ENCODE data around the gene ARHGAP26.
A peak's percentile ranks its signal among the peaks of the same experiment; 100 is the strongest.
"Not testable (repeated sequence)": the region's sequence is repeated elsewhere in the genome, so short reads cannot be mapped to it uniquely, and the experiment has no call there.

ARHGAP26 gene

GRCh38 chr5:143072734-143073133 is 302.6 kb downstream of the ARHGAP26 start:
- DNase-seq, result no peak

- no peak for DNase-seq
These were observed 303.6 kb downstream of the ARHGAP26 start for GRCh38 chr5:143073766-143074165.

GRCh38 chr5:143074414-143074996 is 304.3 kb downstream of the ARHGAP26 start:
- DNase-seq, result no peak

- DNase-seq, result no peak
These were observed 306.2 kb downstream of the ARHGAP26 start for GRCh38 chr5:143076377-143076776.

GRCh38 chr5:143077453-143078103 is 307.4 kb downstream of the ARHGAP26 start:
- DNase-seq, result no peak

GRCh38 chr5:143078313-143078712 is 308.1 kb downstream of the ARHGAP26 start:
- no peak for DNase-seq

DNA sequence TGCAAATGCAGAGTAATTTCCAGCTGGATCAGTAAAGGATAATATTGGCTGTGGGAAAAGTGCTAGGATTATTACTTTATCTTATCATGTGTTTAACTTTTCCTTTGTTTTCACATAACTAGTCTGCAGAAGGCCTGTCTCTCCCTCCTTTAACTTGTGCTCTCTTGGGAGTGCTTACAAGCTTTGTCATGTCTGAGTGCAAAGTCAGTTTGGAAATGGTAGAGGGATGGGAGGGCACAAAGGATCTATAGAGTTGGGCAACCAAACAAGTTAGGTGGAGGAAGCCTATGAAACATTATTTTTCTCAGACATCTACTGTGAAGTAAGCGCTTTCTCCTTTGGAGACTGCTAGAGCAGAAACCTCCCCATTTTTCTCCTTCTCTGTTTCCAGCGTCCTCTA is 308.8 kb downstream of the ARHGAP26 start:
- no peak for DNase-seq

DNA sequence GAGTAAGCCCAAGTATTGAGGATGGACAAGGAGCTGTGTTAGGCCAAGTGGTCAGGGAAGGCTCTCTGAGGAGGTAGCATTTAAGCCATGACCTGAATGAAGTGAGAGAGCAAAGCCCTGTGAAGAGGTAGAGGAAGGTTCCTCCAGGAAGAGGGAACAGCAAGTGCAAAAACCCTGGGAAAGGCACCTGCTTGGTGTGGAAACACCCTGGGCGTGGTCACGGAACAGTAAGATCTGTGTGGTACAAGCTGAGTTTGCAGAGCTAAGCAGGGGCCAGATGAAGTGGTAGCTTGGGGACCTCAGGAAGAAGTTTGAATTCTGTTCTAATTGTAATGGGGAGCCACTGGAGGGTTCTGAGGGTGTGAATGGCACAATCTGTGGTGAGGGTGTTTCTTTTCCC is 310.2 kb downstream of the ARHGAP26 start:
- DNase-seq, result no peak

DNA sequence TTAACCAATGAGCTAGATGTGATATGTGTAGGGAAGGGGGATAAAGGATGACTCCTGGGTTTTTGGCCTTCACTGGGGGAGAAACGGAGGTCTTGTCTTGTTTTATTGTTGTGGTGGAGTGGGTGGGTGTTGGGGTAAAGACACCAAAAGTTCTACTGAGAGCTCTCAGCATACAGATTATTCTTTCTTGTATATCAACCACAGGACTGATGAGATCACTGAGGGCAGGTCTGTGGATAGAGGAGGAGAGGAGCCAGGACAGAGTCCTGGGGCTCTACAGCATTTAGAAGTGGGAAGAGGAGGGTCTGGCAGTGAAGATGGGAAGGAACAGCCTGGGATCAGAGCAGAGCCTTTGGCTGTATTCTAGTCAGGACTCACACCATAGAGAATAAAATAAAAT is 310.8 kb downstream of the ARHGAP26 start:
- no peak for DNase-seq

DNA sequence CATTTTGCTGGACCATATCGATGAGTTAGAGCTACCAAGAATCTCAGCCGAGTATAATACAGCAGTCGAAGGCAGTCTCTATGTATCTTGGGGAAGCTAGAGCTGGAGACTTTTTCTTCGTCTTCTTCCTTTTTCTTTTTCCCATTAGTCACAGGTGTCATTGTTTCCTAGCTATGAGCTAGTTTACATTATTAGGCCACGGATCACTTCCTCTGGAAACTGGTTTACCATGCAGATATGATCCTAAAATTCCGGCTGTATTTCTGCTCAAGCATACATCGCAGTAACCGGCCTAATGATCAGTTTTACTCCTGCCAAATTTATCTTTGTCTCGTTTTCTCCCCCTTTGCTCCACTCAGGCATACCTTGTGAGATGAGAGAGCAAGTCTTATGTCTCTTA is 312.8 kb downstream of the ARHGAP26 start:
- DNase-seq, result no peak

DNA sequence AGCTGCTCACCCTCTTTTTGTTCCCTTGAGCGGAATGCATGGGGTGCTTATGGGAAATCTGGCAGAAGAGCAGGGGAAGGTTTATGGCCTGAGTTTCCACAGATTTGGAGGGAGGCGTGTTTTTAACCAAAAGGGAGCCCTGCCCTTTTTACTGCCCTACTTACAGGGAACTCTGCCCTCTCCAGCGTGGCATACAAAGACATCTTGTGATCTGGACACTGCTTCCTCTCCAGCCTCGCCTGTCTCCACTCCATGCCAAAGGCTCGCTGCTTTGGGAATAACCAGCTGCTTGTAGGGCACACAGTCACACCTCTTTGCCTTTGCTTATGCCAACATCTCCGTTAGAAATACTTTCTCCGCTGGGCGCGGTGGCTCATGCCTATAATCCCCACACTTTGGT is 314.2 kb downstream of the ARHGAP26 start:
- no peak for DNase-seq

GRCh38 chr5:143085319-143085917 is 315.2 kb downstream of the ARHGAP26 start:
- no peak for DNase-seq

DNA sequence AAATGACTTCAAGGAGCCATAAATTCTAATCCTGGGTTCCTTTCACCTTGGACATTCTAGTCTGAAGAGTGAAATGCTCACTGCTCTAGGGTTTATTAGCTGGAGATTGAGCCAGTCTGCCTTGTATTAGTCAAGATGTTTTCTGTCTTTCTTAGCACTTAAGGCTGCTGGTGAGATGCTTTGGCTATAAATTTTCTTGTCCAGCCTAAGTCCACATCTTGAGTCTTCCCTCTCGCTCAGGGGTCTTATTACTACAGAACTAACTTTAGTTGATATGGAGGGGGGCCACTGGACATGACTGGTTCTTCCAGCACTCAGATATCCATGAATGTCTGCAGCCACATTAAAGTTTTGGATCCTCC is 316.4 kb downstream of the ARHGAP26 start:
- DNase-seq, result no peak

GRCh38 chr5:143086908-143087637 is 316.9 kb downstream of the ARHGAP26 start:
- no peak for DNase-seq

DNA sequence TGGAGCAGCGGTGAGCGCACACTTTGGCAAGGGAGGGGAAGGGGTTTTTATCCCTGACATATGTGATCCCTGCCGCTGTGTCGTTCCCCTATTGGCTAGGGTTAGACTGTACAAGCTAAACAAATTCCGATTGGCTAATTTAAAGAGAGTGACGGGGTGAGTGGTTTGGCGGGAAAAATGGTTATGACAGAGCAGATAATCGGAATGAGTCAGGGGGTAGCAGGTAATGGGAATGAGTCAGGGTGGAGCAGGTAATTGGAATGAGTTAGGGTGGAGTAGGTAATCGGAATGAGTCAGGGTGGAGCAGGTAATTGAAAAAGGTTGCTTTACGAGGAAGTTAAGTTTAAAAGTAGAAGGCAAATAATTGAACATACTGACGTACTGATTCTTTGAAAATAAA is 318.5 kb downstream of the ARHGAP26 start:
- DNase-seq, result not testable (repeated sequence)

GRCh38 chr5:143090044-143090443 is 319.9 kb downstream of the ARHGAP26 start:
- DNase-seq, result not testable (repeated sequence)

DNA sequence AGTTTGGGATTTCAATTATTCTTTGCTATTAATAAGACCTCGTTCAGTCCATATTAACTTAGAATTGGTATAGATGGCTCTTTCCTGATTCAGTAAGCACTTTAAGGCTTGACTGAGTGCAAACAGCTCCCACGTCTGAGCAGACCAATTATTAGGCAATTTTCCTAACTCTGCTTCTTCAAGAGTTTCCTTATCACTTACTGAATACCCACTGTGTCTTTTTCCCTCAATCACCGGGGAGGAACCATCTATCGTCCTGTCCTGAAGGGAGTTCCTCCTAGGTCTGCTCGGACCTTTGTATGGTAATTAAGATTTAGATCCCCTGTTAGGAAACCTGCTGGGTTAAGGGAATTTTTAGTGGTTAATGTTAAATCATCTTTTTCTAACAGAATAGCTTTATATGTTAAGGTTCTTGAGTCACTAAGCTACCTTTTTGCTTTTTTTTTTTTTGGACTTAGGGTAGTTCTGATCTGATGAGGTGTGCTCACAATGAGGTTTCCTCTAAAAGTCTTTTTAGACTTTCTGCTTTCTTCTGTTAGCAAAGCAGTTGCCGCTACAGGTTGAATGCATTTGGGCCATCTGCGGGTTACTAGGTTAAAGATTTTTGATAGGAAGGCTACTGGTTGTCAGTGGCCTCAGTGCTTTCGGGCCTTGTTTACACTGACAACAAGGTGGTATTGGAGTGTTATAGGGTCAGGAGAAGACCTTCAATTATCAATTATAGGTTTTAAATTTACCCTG is 322.7 kb downstream of the ARHGAP26 start:
- not testable (repeated sequence) for DNase-seq

GRCh38 chr5:143093452-143094086 is 323.4 kb downstream of the ARHGAP26 start:
- DNase-seq, result no peak

GRCh38 chr5:143094087-143094521 is 323.9 kb downstream of the ARHGAP26 start:
- DNase-seq, result no peak

DNA sequence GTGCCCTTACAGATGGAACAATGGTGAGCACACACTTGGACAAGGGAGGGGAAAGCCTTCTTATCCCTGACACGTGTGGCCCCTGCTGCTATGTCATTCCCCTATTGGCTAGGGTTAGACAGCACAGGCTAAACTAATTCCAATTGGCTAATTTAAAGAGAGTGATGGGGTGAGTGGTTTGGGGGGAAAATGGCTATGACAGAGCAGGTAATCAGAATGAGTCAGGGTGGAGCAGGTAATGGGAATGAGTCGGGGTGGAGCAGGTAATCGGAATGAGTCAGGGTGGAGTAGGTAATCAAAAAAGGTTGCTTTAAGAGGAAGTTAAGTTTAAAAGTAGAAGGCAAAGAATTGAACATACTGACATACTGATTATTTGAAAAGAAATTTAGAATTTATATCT is 324.4 kb downstream of the ARHGAP26 start:
- not testable (repeated sequence) for DNase-seq

- peak; percentile 39 for DNase-seq
These were observed 330.9 kb downstream of the ARHGAP26 start for GRCh38 chr5:143101121-143101520.

- no peak for DNase-seq
These were observed 331.7 kb downstream of the ARHGAP26 start for GRCh38 chr5:143101725-143102386.
